Ishikawa (cell line): ENCODE data around the gene HK2.

Experiments used
- CREB1 ChIP-seq: IDR thresholded peaks from 2 replicates; pipeline ENCODE4 v1.6.1; 2012; ENCODE audit warnings: low read depth
- EP300 ChIP-seq: IDR thresholded peaks from 2 replicates; pipeline ENCODE4 v1.6.1; 2012; ENCODE audit warnings: borderline replicate concordance
- RAD21 ChIP-seq: IDR thresholded peaks from 2 replicates; pipeline ENCODE4 v1.6.1; 2012; ENCODE audit warnings: low read depth
- TAF1 ChIP-seq: IDR thresholded peaks from 2 replicates; pipeline ENCODE4 v1.6.1; 2012; ENCODE audit warnings: low read depth, mild to moderate bottlenecking
- TF ChIP-seq, protein P1 (sequence below): IDR thresholded peaks from 2 replicates; pipeline ENCODE4 v1.6.1; 2012
- TF ChIP-seq, protein P2 (sequence below): IDR thresholded peaks from 2 replicates; pipeline ENCODE4 v1.6.1; 2012; ENCODE audit warnings: low read depth, mild to moderate bottlenecking

DNA sequence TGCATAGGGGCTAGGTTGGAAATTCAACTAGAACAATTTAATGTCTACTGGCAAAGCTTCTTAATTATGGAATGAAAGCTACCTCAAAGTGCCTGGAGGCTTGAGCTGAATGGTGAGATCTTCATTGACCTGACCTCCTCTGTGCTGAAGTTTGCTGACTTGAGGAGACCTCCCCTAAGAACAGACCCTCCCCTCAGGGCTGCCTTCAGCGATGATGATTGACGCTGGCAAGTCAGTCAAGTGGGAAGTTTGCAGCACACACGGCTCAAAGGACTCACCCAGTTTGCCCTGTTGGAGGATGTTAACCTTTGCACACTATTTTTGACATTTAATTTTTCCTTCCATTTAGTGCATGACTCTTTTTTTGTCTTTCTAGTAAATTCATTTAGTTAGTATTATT, 107.4 kb downstream of the HK2 start:
- no peak for TF ChIP-seq EP300
- TF ChIP-seq, protein P1, sequence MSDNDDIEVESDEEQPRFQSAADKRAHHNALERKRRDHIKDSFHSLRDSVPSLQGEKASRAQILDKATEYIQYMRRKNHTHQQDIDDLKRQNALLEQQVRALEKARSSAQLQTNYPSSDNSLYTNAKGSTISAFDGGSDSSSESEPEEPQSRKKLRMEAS = no peak
- no peak for TF ChIP-seq RAD21
- TF ChIP-seq CREB1 = no peak
- TF ChIP-seq TAF1 = no peak
- TF ChIP-seq, protein P2, sequence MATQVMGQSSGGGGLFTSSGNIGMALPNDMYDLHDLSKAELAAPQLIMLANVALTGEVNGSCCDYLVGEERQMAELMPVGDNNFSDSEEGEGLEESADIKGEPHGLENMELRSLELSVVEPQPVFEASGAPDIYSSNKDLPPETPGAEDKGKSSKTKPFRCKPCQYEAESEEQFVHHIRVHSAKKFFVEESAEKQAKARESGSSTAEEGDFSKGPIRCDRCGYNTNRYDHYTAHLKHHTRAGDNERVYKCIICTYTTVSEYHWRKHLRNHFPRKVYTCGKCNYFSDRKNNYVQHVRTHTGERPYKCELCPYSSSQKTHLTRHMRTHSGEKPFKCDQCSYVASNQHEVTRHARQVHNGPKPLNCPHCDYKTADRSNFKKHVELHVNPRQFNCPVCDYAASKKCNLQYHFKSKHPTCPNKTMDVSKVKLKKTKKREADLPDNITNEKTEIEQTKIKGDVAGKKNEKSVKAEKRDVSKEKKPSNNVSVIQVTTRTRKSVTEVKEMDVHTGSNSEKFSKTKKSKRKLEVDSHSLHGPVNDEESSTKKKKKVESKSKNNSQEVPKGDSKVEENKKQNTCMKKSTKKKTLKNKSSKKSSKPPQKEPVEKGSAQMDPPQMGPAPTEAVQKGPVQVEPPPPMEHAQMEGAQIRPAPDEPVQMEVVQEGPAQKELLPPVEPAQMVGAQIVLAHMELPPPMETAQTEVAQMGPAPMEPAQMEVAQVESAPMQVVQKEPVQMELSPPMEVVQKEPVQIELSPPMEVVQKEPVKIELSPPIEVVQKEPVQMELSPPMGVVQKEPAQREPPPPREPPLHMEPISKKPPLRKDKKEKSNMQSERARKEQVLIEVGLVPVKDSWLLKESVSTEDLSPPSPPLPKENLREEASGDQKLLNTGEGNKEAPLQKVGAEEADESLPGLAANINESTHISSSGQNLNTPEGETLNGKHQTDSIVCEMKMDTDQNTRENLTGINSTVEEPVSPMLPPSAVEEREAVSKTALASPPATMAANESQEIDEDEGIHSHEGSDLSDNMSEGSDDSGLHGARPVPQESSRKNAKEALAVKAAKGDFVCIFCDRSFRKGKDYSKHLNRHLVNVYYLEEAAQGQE = no peak
